GM12878 (cell line): ENCODE results near the gene F3. TPM values are rescaled to one million over a fixed set of nuclear protein-coding genes. Genes with fewer than 3 reads are reported as not detected.

Source experiments
- ATAC-seq: fragments of 200-7000 bp; cut with Tn5 transposase; 3 replicates; pipeline ENCODE4 v1.9.1; 2020; ENCODE audit warnings: mild to moderate bottlenecking, moderate library complexity
- BruUV-seq: library from RNA; stranded (reverse); fragments of 400-500 nt; replicated peaks from 2 replicates; lab custom pipeline; 2021; lab: Mats Ljungman, UMichigan
- CTCF ChIA-PET: fragments of 300-600 bp; sonication (Branson Sonifier 250); formaldehyde crosslinking; extraction: SDS; loops from one replicate; lab custom pipeline; 2021; ENCODE audit warnings: inconsistent platforms; lab: Yijun Ruan, JAX
- POLR2A ChIA-PET: fragments of 350-600 bp; formaldehyde crosslinking; extraction: SDS; loops from one replicate; lab custom pipeline; 2021; ENCODE audit warnings: inconsistent platforms; lab: Charles Lee
- RAD21 ChIA-PET: fragments of 300-600 bp; sonication (Branson Sonifier 250); formaldehyde crosslinking; loops from one replicate; lab custom pipeline; 2023; ENCODE audit warnings: antibody characterized with exemption; ENCODE audit not compliant: unreplicated experiment; lab: Charles Lee
- SMC1A ChIA-PET: fragments of 300-600 bp; sonication (Branson Sonifier 250); formaldehyde crosslinking; loops from one replicate; lab custom pipeline; 2023; ENCODE audit not compliant: unreplicated experiment, uncharacterized antibody; lab: Charles Lee
- DNase-seq: peaks from one replicate; pipeline ENCODE4 v3.0.0-alpha.2; 2011; ENCODE audit warnings: low read depth, low spot score
- FAIRE-seq: peaks from 3 replicates; lab custom pipeline; 2011; peaks lifted over from hg19 to GRCh38; lab: Jason Lieb, UNC
- H2AFZ ChIP-seq: 2 replicates; pipeline ENCODE4 v1.6.0; 2011; ENCODE audit warnings: low read depth, low read length, control low read depth; ENCODE audit not compliant: control insufficient read depth
- H3K27ac ChIP-seq: 2 replicates; pipeline ENCODE4 v1.5.1; 2011; ENCODE audit warnings: control low read depth; ENCODE audit not compliant: control insufficient read depth, insufficient read depth
- H3K27me3 ChIP-seq, 2 experiments: replicated peaks in 1 of 2; 2 replicates each; pipeline versions ENCODE4 v1.6.0 to v1.6.1; 2011; ENCODE audit warnings: low read length in 1 of 2; ENCODE audit not compliant: control insufficient read depth in 2 of 2, insufficient read depth in 2 of 2
- H3K36me3 ChIP-seq, 2 experiments: 2 replicates each; pipeline ENCODE4 v1.5.1; 2011; ENCODE audit warnings: low read length in 1 of 2; ENCODE audit not compliant: control insufficient read depth in 2 of 2, insufficient read depth in 2 of 2
- H3K4me1 ChIP-seq: 2 replicates; pipeline ENCODE4 v1.6.1; 2011; ENCODE audit warnings: mild to moderate bottlenecking, low read length, moderate library complexity, mixed read lengths; ENCODE audit not compliant: control insufficient read depth, insufficient read depth
- H3K4me2 ChIP-seq: 2 replicates; pipeline ENCODE4 v1.6.0; 2011; ENCODE audit warnings: control low read depth; ENCODE audit not compliant: control insufficient read depth, insufficient read depth
- H3K4me3 ChIP-seq: fragments of 200-600 bp; sonication (generic); 2 replicates; pipeline ENCODE4 v1.5.1; 2016
- H3K79me2 ChIP-seq: 2 replicates; pipeline ENCODE4 v1.6.0; 2011; ENCODE audit warnings: low read length; ENCODE audit not compliant: control insufficient read depth, insufficient read depth
- H3K9ac ChIP-seq: 2 replicates; pipeline ENCODE4 v1.8.0; 2011; ENCODE audit warnings: low read length, control low read depth, mixed read lengths; ENCODE audit not compliant: control insufficient read depth, insufficient read depth
- H3K9me3 ChIP-seq: replicated peaks from 3 replicates; pipeline ENCODE4 v1.5.1; 2011; ENCODE audit warnings: mild to moderate bottlenecking, low read length; ENCODE audit not compliant: control insufficient read depth, insufficient read depth
- H4K20me1 ChIP-seq: 2 replicates; pipeline ENCODE4 v1.6.0; 2011; ENCODE audit not compliant: control insufficient read depth, insufficient read depth
- CHD1 ChIP-seq: IDR thresholded peaks from 2 replicates; pipeline ENCODE4 v1.6.1; 2012; ENCODE audit warnings: low read depth, low read length, improper control_type of control experiment
- CREB1 ChIP-seq: IDR thresholded peaks from 2 replicates; pipeline ENCODE4 v1.6.1; 2012; ENCODE audit warnings: low read depth, mild to moderate bottlenecking, inconsistent platforms
- CTCF ChIP-seq, 3 experiments: IDR thresholded peaks in 2 of 3; conservative IDR thresholded peaks in 1 of 3; 2 replicates each; pipeline ENCODE4 v1.5.1; 2011; ENCODE audit warnings: low read depth in 3 of 3, low read length in 3 of 3, mild to moderate bottlenecking in 3 of 3, control low read depth in 2 of 3, moderate library complexity in 2 of 3, inconsistent platforms in 1 of 3, mixed read lengths in 1 of 3; ENCODE audit not compliant: control insufficient read depth in 2 of 3, insufficient read depth in 1 of 3; ENCODE audit errors: extremely low read depth in 1 of 3
- IKZF2 ChIP-seq, 2 experiments: fragments of 450-650 bp; IDR thresholded peaks; 2 replicates each; pipeline ENCODE4 v1.6.1; 2017; ENCODE audit warnings: mild to moderate bottlenecking in 2 of 2, moderate library complexity in 2 of 2
- IRF3 ChIP-seq: fragments of 450-650 bp; IDR thresholded peaks from 2 replicates; pipeline ENCODE4 v1.6.1; 2014; ENCODE audit warnings: mild to moderate bottlenecking
- IRF5 ChIP-seq: fragments of 450-650 bp; IDR thresholded peaks from 2 replicates; pipeline ENCODE4 v1.6.1; 2017; ENCODE audit warnings: borderline replicate concordance
- NFYB ChIP-seq: IDR thresholded peaks from 2 replicates; pipeline ENCODE4 v1.6.1; 2011; ENCODE audit warnings: low read depth, mild to moderate bottlenecking, low read length, improper control_type of control experiment, moderate library complexity; ENCODE audit not compliant: insufficient read depth
- NR2F1 ChIP-seq: fragments of 450-650 bp; conservative IDR thresholded peaks from 2 replicates; pipeline ENCODE4 v1.6.1; 2017; ENCODE audit warnings: mild to moderate bottlenecking
- PML ChIP-seq: IDR thresholded peaks from 2 replicates; pipeline ENCODE4 v1.6.1; 2012; ENCODE audit warnings: low read length, inconsistent platforms
- RFX5 ChIP-seq: IDR thresholded peaks from 2 replicates; pipeline ENCODE4 v1.6.1; 2011; ENCODE audit warnings: low read depth, low read length, improper control_type of control experiment
- SIN3A ChIP-seq: IDR thresholded peaks from 2 replicates; pipeline ENCODE4 v1.6.1; 2012; ENCODE audit warnings: low read depth, low read length, improper control_type of control experiment
- SIX5 ChIP-seq: IDR thresholded peaks from 2 replicates; pipeline ENCODE4 v1.6.1; 2011; ENCODE audit warnings: mild to moderate bottlenecking, low read depth, low read length, moderate library complexity; ENCODE audit not compliant: severe bottlenecking
- TAF1 ChIP-seq: IDR thresholded peaks from 2 replicates; pipeline ENCODE4 v1.6.1; 2011; ENCODE audit warnings: mild to moderate bottlenecking, low read depth, low read length, borderline replicate concordance
- ZNF384 ChIP-seq: IDR thresholded peaks from 2 replicates; pipeline ENCODE4 v1.6.1; 2012; ENCODE audit warnings: low read depth, mild to moderate bottlenecking, low read length, improper control_type of control experiment, borderline replicate concordance
- WGBS: methylation state at CpG from one replicate; pipeline ENCODE4 v1.1.6; 2016; ENCODE audit warnings: low lambda C conversion rate; ENCODE audit not compliant: insufficient replicate concordance, insufficient coverage; ENCODE audit errors: missing lambda C conversion rate; 5-methylcytosine and 5-hydroxymethylcytosine counted together
- in situ Hi-C: fragments of 300-500 bp; cut with MboI; formaldehyde crosslinking; loops from 9 replicates; pipeline ENCODE4 v1.14.3; 2018; ENCODE audit warnings: mixed read lengths
- intact Hi-C: fragments of 100-400 bp; cut with micrococcal nuclease; formaldehyde crosslinking; loops from one replicate; pipeline ENCODE4 v1.14.2; 2022; ENCODE audit not compliant: unreplicated experiment
- polyA plus RNA-seq, 11 experiments: library from polyadenylated mRNA; depleted of rRNA in 4 of 11; unstranded in 6 of 11; stranded (reverse) in 5 of 11; fragments of >200 nt; fragmentation: Nextera tagmentation in 4 of 11; fragmentation: Illumina TruSeq in 1 of 11; extraction: Ambion mirVana in 4 of 11; extraction: Trizol in 1 of 11; gene quantifications; 1 replicate in 1 of 11; 2 replicates in 10 of 11; pipeline versions ENCODE4 v1.2.1 to v1.2.3, GENCODE V29; 2011 to 2016; ENCODE audit warnings: inconsistent platforms in 2 of 11, missing spikeins in 2 of 11, low read depth in 1 of 11
- total RNA-seq, 4 experiments: library from RNA; depleted of rRNA in 3 of 4; stranded (reverse); fragments of >200 nt in 3 of 4; fragmentation: Illumina TruSeq in 1 of 4; extraction: Trizol in 1 of 4; gene quantifications; 2 replicates each; pipeline versions ENCODE4 v1.2.1 to v1.2.3, GENCODE V29; 2013 to 2021
- TF ChIP-seq, protein P1 (sequence below): fragments of 450-650 bp; formaldehyde crosslinking; IDR thresholded peaks from 2 replicates; pipeline ENCODE4 v1.4.0; 2022; ENCODE audit warnings: mild to moderate bottlenecking, moderate library complexity
- TF ChIP-seq, protein P2 (sequence below): IDR thresholded peaks from 2 replicates; pipeline ENCODE4 v1.6.1; 2011; ENCODE audit warnings: low read depth, mild to moderate bottlenecking, low read length, moderate library complexity, borderline replicate concordance; ENCODE audit errors: extremely low read depth

F3 gene
- total and polyA plus RNA-seq, 10 of the 15 experiments (the other 5 are each of a cell fraction or from before 2014, with no cell fraction given) = 0.18 to 0.33 TPM; not detected in 8

DNA sequence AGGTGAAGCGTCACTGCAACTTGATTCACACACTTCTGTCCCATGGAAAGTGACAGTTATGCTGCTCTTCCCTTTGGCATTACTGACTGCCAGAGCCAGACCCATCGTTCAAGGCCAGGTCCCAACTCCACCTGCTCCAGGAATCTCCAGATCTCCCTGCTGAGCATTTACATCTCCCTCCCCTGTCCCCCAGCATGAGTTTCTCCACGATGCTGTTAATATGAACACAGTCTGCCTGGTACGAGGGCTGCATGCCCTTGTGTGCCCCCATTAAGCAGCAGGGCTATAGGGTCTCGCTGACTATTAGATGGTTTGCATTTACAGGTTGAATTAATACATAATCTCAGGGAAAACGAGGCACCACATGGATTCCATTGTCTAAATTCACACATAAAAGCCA is 4.3 kb downstream of the F3 start (continued):
- TF ChIP-seq NFYB (no peak), CHD1 (no peak), RFX5 (no peak), NR2F1 (no peak), TAF1 (no peak), PML (no peak)
- TF ChIP-seq, protein P1, sequence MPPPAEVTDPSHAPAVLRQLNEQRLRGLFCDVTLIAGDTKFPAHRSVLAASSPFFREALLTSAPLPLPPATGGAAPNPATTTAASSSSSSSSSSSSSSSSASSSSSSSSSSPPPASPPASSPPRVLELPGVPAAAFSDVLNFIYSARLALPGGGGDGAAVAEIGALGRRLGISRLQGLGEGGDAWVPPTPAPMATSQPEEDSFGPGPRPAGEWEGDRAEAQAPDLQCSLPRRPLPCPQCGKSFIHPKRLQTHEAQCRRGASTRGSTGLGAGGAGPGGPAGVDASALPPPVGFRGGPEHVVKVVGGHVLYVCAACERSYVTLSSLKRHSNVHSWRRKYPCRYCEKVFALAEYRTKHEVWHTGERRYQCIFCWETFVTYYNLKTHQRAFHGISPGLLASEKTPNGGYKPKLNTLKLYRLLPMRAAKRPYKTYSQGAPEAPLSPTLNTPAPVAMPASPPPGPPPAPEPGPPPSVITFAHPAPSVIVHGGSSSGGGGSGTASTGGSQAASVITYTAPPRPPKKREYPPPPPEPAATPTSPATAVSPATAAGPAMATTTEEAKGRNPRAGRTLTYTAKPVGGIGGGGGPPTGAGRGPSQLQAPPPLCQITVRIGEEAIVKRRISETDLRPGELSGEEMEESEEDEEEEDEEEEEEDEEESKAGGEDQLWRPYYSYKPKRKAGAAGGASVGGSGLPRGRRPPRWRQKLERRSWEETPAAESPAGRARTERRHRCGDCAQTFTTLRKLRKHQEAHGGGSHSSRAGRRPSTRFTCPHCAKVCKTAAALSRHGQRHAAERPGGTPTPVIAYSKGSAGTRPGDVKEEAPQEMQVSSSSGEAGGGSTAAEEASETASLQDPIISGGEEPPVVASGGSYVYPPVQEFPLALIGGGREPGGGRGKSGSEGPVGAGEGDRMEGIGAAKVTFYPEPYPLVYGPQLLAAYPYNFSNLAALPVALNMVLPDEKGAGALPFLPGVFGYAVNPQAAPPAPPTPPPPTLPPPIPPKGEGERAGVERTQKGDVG = no peak

DNA sequence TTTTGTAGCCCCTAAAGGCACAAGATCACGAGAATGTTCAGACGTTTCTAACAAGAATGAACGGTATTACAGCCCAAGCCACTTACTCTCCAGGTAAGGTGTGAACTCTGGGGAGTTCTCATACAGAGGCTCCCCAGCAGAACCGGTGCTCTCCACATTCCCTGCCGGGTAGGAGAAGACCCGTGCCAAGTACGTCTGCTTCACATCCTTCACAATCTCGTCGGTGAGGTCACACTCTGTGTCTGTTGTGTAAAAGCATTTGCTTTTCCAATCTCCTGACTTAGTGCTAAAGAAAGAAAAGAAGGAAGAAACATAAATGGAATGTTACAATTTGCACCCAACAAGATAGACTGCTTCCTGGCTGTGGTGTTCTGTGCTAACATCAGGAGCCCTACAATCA is 5.7 kb downstream of the F3 start:
- intact Hi-C loops = no loop called here
- no peaks in the 10 kb centered on the region for H3K79me2 ChIP-seq
- SMC1A ChIA-PET = interaction anchor here (1.2 kb wide), 1 partner anchor 14 kb away, joined by 3 read pairs; no protein-coding TSS in a partner anchor
- TF ChIP-seq IKZF2 (IDR thresholded peaks at IDR 0.05) = no peak
- no peak for TF ChIP-seq IRF5
- no peak for TF ChIP-seq CTCF (IDR thresholded peaks at IDR 0.05 in 2 of 3, conservative IDR thresholded peaks at IDR 0.05 in 1 of 3; ENCODE audit: control insufficient read depth in 2 of 3, extremely low read depth in 1 of 3, insufficient read depth in 1 of 3, low read depth in 3 of 3, low read length in 3 of 3)
- TF ChIP-seq IRF3 = no peak
- no peak for TF ChIP-seq ZNF384
- TF ChIP-seq SIX5 = no peak
- TF ChIP-seq RFX5 = no peak
- TF ChIP-seq CREB1 = no peak
- TF ChIP-seq CHD1 = no peak
- TF ChIP-seq, protein P2, sequence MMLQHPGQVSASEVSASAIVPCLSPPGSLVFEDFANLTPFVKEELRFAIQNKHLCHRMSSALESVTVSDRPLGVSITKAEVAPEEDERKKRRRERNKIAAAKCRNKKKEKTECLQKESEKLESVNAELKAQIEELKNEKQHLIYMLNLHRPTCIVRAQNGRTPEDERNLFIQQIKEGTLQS = no peak
- no peak for TF ChIP-seq SIN3A

More for the DNA sequence above, 5.7 kb downstream of the F3 start:
- Histone ChIP-seq H4K20me1 (no peaks in the 10 kb centered on the region), H3K9ac (no peak overlapping the region), H3K27ac (no peak overlapping the region), H3K4me2 (no peak overlapping the region), H2AFZ (no peak overlapping the region), H3K27me3 (peaks cover 3 to 6% of the 10 kb centered on the region in 2 experiments), H3K9me3 (no peaks in the 10 kb centered on the region), H3K4me3 (no peak overlapping the region), H3K36me3 (no peaks in the 10 kb centered on the region), H3K4me1 (no peaks in the 10 kb centered on the region)
- in situ Hi-C loops = no loop called here
- ChIA-PET POLR2A (no interaction called here), RAD21 (interaction anchor here (0.6 kb wide), 1 partner anchor 50 kb away, joined by 3 read pairs; no protein-coding TSS in a partner anchor), CTCF (no interaction called here)
- ATAC-seq (no peak), FAIRE-seq (no peak), DNase-seq (no peak)
- 55% methylated on average over 9 of the region's 9 CpGs for WGBS
- BruUV-seq = no TSS peak
